Tibial nerve (tissue), 4 donors: ENCODE data around the gene RNASEH2C.

Experiments used
- EP300 ChIP-seq, 2 donors: sonication (generic); formaldehyde crosslinking; IDR thresholded peaks; one replicate each; pipeline ENCODE4 v1.6.1; 2017; ENCODE audit warnings: antibody characterized with exemption in 2 of 2, mild to moderate bottlenecking in 1 of 2
- POLR2A ChIP-seq, 2 donors: fragments of 450-650 bp; IDR thresholded peaks; one replicate each; pipeline ENCODE4 v1.6.1; 2017; ENCODE audit warnings: antibody characterized with exemption in 2 of 2, mild to moderate bottlenecking in 2 of 2, moderate library complexity in 2 of 2
- TF ChIP-seq, protein P1 (sequence below), 5 experiments: fragments of 200-600 bp in 3 of 5; fragments of 450-650 bp in 2 of 5; sonication (generic) in 3 of 5; IDR thresholded peaks; one replicate each; pipeline ENCODE4 v1.5.1; 2016 to 2019; ENCODE audit warnings: antibody characterized with exemption in 5 of 5, mild to moderate bottlenecking in 3 of 5, moderate library complexity in 2 of 5

DNA sequence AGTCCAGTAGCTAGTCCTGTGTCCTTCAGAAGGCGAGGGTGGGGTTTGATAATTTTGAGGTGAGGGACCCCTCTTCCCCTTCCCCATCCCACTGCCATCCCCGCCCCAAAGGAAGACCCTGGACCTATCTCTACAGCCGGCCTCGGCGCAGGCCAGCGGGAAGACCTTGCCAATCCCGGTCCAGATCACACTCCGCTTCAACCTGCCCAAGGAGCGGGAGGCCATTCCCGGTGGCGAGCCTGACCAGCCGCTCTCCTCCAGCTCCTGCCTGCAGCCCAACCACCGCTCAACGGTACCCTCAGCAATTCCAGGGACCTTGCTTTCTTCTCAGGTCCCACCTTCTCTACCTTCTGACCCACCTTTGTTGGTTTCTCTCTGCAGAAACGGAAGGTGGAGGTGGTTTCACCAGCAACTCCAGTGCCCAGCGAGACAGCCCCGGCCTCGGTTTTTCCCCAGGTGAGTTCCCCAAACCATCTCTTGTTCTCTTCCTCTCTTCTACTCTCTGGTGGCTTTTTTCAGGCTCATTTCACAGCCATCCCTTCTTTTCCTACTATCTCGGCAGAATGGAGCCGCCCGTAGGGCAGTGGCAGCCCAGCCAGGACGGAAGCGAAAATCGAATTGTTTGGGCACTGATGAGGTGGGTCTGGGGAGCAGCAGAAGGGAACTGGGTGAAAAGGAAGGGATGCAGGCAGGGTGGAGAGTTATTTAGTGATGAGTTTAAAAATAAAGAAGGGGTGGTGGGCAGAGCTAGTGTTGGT lies 7.2 kb downstream of the RNASEH2C start:
- TF ChIP-seq, protein P1, sequence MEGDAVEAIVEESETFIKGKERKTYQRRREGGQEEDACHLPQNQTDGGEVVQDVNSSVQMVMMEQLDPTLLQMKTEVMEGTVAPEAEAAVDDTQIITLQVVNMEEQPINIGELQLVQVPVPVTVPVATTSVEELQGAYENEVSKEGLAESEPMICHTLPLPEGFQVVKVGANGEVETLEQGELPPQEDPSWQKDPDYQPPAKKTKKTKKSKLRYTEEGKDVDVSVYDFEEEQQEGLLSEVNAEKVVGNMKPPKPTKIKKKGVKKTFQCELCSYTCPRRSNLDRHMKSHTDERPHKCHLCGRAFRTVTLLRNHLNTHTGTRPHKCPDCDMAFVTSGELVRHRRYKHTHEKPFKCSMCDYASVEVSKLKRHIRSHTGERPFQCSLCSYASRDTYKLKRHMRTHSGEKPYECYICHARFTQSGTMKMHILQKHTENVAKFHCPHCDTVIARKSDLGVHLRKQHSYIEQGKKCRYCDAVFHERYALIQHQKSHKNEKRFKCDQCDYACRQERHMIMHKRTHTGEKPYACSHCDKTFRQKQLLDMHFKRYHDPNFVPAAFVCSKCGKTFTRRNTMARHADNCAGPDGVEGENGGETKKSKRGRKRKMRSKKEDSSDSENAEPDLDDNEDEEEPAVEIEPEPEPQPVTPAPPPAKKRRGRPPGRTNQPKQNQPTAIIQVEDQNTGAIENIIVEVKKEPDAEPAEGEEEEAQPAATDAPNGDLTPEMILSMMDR (IDR thresholded peaks at IDR 0.05): no peak
- no peak for TF ChIP-seq EP300 (IDR thresholded peaks at IDR 0.05)
- no peak for TF ChIP-seq POLR2A (IDR thresholded peaks at IDR 0.05)
